ENCODE results near the gene TEKTIP1.

TEKTIP1 gene

DNA sequence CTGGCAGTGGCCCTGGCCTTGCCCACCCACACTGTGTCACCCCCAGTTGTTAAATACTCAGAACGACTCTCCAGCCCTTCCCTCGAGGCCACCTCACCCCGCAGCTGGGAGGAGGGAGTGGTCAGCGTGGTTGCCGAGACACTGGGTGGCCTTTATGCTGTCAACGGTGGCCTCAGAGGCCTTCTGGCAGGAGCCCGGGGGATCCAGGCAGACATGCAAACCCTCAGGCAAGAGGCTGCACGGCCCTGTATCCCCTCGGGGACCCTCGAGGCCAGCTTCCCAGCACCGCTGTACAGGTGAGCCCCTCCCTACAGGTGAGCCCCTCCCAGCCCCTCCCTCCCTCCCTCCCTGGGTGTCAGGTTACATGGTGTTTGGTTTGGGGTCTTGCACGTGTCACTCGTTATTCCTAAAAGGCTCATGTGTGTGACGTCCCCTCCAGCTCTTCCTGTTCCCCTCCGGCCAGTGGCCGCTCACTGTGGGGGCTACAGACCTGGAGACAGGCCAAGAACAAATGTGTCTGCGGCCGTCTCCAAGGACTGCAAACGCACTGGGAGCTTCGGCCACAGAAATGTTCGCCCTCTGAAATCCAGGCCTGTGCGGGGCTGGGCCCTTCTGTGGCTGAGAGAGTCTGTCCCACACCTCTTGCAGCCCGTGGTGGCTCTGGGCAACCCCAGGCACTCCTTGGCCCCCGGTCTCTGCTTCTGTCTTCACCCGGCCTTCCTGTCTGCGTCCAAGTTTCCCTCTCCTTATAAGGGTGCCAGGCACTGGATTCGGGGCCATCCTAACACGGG is at the start of gene TEKTIP1:
Gene TEKTIP1 (plus strand): TSS at position 210 of the 791 bp plus-strand sequence. CDS start 4 bp downstream, at position 214.
- DNase-seq: peak in 12 of 51 donors; percentile 4 to 60 (median 33)

DNA sequence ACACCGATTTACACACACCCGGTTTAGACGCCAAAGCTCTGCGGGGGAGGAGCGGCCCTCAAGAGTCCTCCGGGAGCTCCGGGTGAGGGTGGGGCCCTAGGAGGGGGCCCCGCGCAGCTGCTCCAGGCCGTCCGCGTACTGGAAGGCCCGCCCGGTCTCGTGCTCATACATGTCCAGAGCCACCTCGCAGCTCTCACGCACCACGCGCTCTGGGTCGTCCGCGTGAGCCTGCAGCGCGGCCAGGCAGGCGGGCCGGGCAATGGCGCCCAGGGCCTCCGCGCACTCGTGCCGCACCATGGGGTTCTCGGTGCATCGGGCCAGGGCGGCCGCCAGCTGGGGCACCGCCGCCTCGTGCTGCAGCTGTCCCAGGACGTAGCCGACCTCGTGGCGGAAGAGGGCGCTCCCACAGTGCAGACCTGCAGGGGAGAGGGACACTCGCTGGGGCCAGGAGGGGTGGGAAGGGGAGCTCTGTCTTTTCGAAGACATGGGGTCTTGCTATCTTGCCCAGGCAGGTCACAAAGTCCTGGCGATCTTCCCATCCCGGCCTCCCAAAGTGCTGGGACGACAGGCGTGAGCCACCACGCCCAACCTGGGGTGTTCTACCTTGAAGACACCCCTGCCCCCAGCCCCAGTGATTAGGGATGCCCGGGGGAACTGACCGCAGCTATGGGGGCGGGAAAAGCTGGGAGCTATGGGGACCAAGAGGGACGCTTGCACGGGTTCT is 47.4 kb upstream of the TEKTIP1 start:
- DNase-seq: no peak

GRCh38 chr19:3492131-3492839 is 46.7 kb upstream of the TEKTIP1 start:
- no peak for DNase-seq

DNA sequence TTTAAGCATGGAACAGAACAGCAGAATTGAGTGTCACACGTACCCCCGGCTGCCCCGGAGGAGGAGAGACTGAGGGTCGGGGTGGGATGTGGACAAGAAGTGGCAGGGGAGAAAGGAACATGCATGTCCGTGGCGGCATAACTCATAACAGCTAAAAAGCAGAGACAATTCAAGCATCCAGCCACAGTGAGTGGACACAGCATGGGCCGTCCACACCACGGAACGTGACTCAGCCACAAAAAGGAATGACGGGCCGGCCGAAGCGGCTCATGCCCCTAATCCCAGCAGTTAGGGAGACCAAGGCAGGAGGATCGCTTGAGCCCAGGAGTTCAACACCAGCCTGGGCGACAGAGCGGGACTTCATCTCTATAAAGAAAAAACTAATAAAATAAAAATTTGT is 46.1 kb upstream of the TEKTIP1 start:
- DNase-seq: no peak

GRCh38 chr19:3493651-3494050 is 45.3 kb upstream of the TEKTIP1 start:
- no peak for DNase-seq

GRCh38 chr19:3494051-3494450 is 44.9 kb upstream of the TEKTIP1 start:
- peak in 49 of 51 donors; percentile 21 to 97 (median 83) for DNase-seq

GRCh38 chr19:3494559-3494958 is 44.4 kb upstream of the TEKTIP1 start:
- DNase-seq: peak in 2 of 51 donors; percentile 36 to 41

GRCh38 chr19:3496392-3497273 is 42.3 kb upstream of the TEKTIP1 start:
- DNase-seq: no peak

GRCh38 chr19:3497757-3498520 is 41.0 kb upstream of the TEKTIP1 start:
- DNase-seq: no peak

DNA sequence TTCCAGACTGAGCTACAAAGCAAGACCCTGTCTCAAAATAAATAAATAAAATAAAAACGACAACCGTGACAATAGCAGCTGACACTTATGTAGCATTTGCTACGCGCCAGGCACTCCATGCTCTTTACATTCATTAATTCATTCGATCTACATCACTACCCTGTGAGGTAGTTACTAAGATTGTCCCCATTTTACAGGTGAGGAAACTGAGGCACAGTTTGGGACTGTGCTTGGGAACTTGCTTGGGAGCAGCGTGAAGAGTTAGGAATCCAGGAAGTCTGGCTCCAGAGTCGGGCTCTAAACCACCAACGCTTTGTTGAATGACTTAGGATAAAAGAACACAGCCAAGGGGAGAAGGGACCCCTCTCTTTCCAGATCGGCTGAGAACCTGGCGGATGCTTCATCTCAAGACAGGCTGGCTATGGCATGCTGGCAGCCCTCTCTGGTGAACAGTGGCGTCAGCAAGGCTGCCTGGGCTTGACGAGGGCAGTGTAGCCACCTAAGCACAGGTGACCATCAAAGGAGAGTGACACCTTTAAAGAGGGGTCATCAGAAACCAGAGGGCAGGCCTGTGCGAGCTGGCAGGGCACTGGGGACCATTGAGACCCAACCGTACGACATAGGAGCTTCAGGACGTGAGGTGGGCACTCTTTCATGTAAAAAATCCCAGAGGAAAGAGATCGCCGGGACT is 39.1 kb upstream of the TEKTIP1 start:
- no peak for DNase-seq

DNA sequence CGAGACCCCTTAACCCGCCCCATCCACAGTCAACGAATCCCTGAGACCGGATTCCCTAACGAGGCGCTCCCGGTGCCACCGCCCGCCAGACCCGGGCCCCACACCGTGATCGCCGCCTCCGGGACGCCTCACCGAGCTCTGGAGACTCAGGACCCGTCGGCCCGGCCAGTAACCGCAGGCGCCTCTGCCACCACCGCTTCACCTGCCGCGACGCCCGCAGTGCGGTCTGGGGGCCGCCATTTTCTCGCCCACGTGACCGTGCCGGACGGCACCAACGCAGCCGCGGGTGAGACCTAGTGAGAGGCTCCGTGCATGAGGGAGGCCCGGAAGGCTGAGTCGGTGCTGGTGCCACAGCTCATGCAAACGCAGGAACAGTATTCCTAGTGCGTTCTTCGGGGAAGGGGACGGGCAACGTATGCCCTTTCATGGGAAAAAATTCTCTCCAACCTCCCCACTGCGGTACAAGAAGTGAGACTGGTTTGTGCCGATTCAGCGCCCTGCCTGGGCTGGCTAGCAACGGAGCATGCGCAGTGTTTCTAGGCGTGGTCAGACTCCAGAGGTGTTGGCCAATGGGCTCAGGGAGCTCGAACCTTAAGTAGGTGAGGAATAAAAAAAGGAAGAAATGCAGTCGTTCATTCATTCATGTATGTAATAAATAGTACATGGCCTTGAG is 38.4 kb upstream of the TEKTIP1 start, which contains the start of gene DOHH:
Gene DOHH (minus strand): TSS at position 246 of the 673 bp plus-strand sequence. CDS start 3,860 bp downstream, outside the sequence.
- peak; percentile 76 to 99 (median 92) for DNase-seq

DNA sequence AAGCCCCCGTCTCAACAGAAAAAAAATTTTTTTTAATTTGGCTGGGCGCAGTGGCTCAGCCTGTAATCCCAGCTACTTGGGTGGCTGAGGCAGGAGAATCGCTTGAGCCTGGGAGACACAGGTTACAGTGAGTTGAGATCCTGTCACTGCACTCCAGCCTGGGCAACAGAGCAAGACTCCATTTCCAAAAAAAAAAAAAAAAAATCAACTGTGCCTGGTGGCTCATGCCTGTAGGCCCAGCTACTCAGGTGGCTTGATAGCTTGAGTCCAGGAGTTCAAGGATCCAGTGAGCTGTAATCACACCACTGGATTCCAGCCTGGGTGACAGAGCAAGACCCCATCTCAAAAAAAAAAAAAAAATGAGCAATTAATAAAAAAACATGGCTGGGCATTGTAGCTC is 37.2 kb upstream of the TEKTIP1 start:
- DNase-seq: no peak

DNA sequence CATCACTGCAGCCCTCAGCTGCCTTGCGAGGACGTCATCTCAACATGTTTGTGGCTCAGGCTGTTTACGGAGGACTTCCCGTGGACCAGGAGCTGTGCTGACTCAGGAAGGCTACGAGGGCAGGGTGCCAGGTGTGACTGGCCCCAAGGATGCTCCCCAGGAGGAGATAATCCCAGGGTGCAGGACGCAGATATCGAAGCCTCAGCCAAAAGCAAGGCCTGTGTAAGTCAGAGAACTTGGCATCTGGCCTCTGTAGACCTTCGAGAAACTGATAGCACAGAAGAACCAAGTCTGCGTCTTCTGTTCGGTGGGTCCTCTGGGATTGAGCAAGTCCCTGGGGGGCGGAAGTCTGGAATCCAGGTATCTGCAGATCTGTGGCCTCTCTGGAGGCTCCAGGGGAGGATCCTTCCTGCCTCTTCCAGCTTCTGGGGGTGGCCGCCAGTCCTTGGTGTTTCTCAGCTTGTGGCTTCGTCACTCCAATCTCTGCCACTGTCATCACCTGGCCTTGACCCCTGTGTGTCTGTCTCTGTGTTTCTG is 35.9 kb upstream of the TEKTIP1 start:
- no peak for DNase-seq

- DNase-seq: no peak
Observed at GRCh38 chr19:3504735-3505134, 34.2 kb upstream of the TEKTIP1 start.

- DNase-seq: peak; percentile 55 to 99 (median 98)
Observed at GRCh38 chr19:3505598-3506383, 33.2 kb upstream of the TEKTIP1 start, which contains the start of gene FZR1. FZR1 (plus strand) TSS chr19:3506311; CDS start chr19:3522990, 16,679 bp downstream.

DNA sequence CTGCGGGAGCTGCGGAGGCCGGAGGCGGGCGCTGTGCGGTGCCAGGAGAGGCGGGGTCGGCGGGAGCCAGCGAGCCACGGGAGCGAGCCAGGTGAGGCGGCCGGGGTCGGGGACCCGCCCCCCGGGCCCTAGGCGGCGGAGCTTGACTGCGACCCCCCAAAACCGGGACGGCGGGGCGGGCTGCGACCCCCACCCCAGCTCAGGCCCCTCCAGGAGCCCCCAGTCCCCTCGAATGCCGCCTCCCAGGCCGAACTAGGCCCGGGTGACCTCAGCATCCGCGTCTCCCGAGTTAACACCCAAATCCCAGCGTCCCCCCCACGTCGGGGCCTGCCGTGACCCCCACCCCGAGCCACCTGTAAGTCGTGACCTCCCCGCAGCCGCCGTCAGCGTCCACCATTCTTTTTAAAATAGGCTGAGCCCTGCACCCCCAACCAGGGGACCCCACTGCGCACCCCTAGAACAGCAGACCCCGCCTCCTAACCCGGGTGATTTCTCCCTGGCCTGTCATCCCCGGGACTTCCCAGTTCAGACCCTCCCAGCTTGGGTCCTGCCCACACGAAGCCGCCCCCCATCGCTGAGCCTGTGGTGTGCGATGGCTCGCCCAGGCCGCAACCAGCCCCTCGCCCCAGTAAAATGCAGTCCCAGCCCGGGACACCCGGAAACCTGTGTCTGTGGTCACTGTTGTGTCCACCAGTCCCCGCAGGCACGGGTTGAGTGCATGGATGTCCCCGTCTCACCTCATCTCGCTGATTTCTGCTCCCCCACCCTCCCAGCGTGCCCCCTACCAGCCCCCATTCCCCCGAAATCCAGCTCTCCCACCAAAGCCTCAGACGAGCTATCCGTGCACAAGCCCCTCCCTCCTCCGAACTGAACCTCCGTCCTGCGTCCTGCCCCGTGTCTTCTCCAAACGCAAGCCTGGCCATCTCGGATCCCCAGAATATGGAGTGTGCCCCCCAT is 32.3 kb upstream of the TEKTIP1 start:
- DNase-seq: peak in 9 of 51 donors; percentile 9 to 57 (median 41)
